ENCODE results near the gene DOCK9. TPM values are rescaled to one million over a fixed set of nuclear protein-coding genes. Genes with fewer than 3 reads are reported as not detected.
A peak's percentile ranks its signal among the peaks of the same experiment; 100 is the strongest.

DOCK9 gene
- total RNA-seq, 1 donor from 2014 or later, result 339 TPM

- TF ChIP-seq, protein P1, sequence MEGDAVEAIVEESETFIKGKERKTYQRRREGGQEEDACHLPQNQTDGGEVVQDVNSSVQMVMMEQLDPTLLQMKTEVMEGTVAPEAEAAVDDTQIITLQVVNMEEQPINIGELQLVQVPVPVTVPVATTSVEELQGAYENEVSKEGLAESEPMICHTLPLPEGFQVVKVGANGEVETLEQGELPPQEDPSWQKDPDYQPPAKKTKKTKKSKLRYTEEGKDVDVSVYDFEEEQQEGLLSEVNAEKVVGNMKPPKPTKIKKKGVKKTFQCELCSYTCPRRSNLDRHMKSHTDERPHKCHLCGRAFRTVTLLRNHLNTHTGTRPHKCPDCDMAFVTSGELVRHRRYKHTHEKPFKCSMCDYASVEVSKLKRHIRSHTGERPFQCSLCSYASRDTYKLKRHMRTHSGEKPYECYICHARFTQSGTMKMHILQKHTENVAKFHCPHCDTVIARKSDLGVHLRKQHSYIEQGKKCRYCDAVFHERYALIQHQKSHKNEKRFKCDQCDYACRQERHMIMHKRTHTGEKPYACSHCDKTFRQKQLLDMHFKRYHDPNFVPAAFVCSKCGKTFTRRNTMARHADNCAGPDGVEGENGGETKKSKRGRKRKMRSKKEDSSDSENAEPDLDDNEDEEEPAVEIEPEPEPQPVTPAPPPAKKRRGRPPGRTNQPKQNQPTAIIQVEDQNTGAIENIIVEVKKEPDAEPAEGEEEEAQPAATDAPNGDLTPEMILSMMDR (IDR thresholded peaks at IDR 0.05; ENCODE audit: unreplicated experiment), result no peak
- H3K4me1 Mint-ChIP-seq (ENCODE audit: unreplicated experiment), result peaks cover 14% of the 10 kb centered on the region
- peaks cover 8% of the 10 kb centered on the region for H3K27me3 Mint-ChIP-seq (ENCODE audit: unreplicated experiment)
- no peak overlapping the region for H3K27ac Mint-ChIP-seq (ENCODE audit: unreplicated experiment)
- H3K4me3 Mint-ChIP-seq (ENCODE audit: unreplicated experiment), result peak overlapping the region; percentile 7
- DNase-seq (ENCODE audit: low spot score), result no peak
- peaks cover 84% of the 10 kb centered on the region for H3K36me3 Mint-ChIP-seq (ENCODE audit: low read depth, unreplicated experiment)
- no peaks in the 10 kb centered on the region for H3K9me3 Mint-ChIP-seq (ENCODE audit: unreplicated experiment)
Observed at GRCh38 chr13:98880677-98881076, 97.2 kb downstream of the DOCK9 start.

DNA sequence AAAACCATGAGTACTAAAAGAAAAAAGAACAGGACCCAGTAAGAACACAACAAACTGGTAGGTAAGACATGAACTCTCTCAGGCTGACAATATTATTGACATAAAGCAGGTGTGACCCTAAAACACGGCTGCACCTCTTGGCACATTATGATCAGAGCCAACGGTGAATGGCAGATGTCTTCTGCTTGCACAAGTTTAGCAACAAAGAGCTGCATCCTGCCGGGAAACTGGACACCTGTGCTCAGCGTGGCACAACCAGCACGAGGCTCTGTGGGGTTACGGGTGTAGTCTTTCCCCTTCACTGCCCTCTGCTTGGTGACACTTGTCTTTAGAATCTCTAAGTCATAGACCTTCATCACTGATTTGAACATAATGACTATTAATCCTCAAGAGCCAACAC is 97.9 kb downstream of the DOCK9 start:
- no peak for DNase-seq (ENCODE audit: low spot score)
- Mint-ChIP-seq H3K36me3 (ENCODE audit: low read depth, unreplicated experiment) (peaks cover 88% of the 10 kb centered on the region), H3K4me1 (ENCODE audit: unreplicated experiment) (peaks cover 12% of the 10 kb centered on the region), H3K9me3 (ENCODE audit: unreplicated experiment) (no peaks in the 10 kb centered on the region), H3K27me3 (ENCODE audit: unreplicated experiment) (peaks cover 10% of the 10 kb centered on the region), H3K4me3 (ENCODE audit: unreplicated experiment) (no peak overlapping the region), H3K27ac (ENCODE audit: unreplicated experiment) (no peak overlapping the region)
- TF ChIP-seq, protein P1 (IDR thresholded peaks at IDR 0.05; ENCODE audit: unreplicated experiment), result no peak

GRCh38 chr13:98879127-98879520 is 98.7 kb downstream of the DOCK9 start:
- TF ChIP-seq, protein P1 (IDR thresholded peaks at IDR 0.05; ENCODE audit: unreplicated experiment), result no peak
- Mint-ChIP-seq H3K4me1 (ENCODE audit: unreplicated experiment) (peaks cover 14% of the 10 kb centered on the region), H3K36me3 (ENCODE audit: low read depth, unreplicated experiment) (peaks cover 89% of the 10 kb centered on the region), H3K27ac (ENCODE audit: unreplicated experiment) (no peak overlapping the region), H3K9me3 (ENCODE audit: unreplicated experiment) (no peaks in the 10 kb centered on the region), H3K27me3 (ENCODE audit: unreplicated experiment) (peaks cover 16% of the 10 kb centered on the region), H3K4me3 (ENCODE audit: unreplicated experiment) (peak overlapping the region; percentile 34)
- DNase-seq (ENCODE audit: low spot score), result no peak

GRCh38 chr13:98878486-98879126 is 99.3 kb downstream of the DOCK9 start:
- no peak for DNase-seq (ENCODE audit: low spot score)
- peaks cover 16% of the 10 kb centered on the region for H3K27me3 Mint-ChIP-seq (ENCODE audit: unreplicated experiment)
- H3K27ac Mint-ChIP-seq (ENCODE audit: unreplicated experiment), result no peak overlapping the region
- H3K36me3 Mint-ChIP-seq (ENCODE audit: low read depth, unreplicated experiment), result peaks cover 89% of the 10 kb centered on the region
- peak overlapping the region; percentile 67 for H3K4me3 Mint-ChIP-seq (ENCODE audit: unreplicated experiment)
- TF ChIP-seq, protein P1 (IDR thresholded peaks at IDR 0.05; ENCODE audit: unreplicated experiment), result no peak
- no peaks in the 10 kb centered on the region for H3K9me3 Mint-ChIP-seq (ENCODE audit: unreplicated experiment)
- peaks cover 14% of the 10 kb centered on the region for H3K4me1 Mint-ChIP-seq (ENCODE audit: unreplicated experiment)

DNA sequence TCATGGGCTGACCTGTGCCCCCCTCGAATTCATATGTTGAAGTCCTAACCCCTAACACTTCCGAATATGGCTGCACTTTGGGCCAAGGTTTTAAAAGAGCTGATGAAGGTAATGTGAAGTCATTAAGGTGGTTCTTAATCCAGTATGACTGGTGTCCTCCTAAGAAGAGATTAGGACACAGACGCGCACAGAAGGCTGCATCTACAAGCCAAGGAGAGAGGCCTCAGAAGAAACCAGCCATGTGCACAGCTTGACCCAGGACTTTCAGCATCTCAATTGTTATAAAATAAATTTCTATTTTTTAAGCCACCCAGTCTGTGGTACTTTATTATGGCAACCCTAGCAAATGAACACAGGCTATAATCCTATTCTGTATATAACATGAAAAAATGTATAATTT is 99.9 kb downstream of the DOCK9 start:
- DNase-seq (ENCODE audit: low spot score), result no peak
- Mint-ChIP-seq H3K9me3 (ENCODE audit: unreplicated experiment) (no peaks in the 10 kb centered on the region), H3K4me3 (ENCODE audit: unreplicated experiment) (no peak overlapping the region), H3K4me1 (ENCODE audit: unreplicated experiment) (peaks cover 20% of the 10 kb centered on the region), H3K27me3 (ENCODE audit: unreplicated experiment) (peaks cover 16% of the 10 kb centered on the region), H3K36me3 (ENCODE audit: low read depth, unreplicated experiment) (peaks cover 91% of the 10 kb centered on the region), H3K27ac (ENCODE audit: unreplicated experiment) (no peak overlapping the region)
- TF ChIP-seq, protein P1 (IDR thresholded peaks at IDR 0.05; ENCODE audit: unreplicated experiment), result no peak

All from endothelial cell (in vitro differentiated cells).